HG03439 (cell line): ENCODE results near the gene ARHGEF2.

ENCODE experiments used
- ATAC-seq: cut with Tn5 transposase; IDR thresholded peaks from one replicate; pipeline ENCODE4 v1.9.1; 2021; ENCODE audit warnings: mild to moderate bottlenecking, moderate library complexity; ENCODE audit not compliant: unreplicated experiment

The ARHGEF2 gene

DNA sequence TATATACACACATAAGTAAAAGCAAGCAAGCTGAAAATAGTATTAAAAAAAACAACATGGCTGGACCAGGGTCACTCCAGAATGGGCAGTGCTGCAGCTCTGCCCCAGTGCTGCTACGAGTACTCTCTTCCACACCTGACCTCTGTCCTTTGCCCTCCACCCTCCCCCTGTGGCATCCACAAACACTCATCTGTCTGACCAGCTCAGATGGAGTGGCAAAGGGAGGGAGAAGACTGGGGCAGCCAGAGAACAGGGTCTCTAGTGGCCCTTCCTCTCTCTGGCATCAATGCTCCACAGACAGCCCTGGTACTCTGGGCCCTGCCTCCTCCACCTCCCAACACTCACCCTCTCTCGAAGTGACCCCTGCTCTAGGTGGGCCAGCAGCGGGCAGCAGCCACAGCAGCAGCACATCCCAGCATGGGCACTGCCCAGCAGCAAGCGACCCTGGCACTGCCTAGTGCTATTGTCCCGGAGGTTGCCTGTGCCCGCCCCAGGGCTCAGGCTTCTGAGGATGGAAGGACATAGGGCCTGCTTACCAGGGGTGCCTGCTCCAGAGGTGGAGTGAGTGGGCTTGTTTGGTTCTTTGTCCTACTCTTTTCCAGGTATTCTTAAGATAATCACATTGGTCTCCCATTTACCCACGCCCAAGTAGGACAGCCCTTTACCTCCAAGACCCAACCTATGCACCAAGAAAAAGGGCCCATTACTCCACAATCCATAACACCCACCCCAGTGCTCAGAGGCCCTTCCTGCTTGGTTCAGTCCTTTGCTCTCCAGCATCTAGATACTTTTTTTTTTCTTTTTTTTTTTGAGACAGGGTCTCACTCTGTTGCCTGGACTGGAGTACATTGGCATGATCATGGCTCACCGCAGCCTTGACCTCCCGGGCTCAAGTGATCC, 6.2 kb downstream of the ARHGEF2 start:
- ATAC-seq = no peak

DNA sequence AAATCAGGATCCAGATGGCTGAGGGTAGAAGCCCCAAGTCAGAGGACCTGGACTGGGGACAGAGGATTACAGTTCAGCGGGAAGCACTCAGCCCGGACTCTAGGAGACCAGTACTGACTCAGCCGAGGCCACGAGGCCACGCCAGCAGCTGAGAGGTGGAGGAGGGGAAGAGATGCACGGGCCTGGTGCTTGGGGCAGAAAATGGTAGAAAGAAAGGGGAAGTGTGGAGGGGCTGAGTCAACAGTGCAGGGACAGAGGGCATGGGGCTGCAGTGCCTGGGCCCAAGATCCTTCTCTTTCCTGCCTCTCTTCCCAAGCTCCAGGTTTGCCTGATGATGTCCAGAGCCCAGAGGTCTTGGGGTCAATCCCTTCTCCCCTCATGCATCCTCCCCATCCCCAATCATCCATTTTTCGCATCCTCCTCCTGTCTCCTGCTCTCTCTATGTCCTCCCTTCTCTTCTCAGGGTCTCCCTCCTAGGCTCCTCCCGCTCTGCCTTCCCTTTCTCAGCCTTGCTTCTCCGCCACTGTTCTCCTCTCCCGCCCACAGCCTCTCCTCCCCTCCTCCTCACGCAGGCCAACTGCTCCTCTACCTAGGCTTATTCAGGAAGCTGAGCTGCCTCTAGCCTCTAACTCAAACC, 7.7 kb downstream of the ARHGEF2 start:
- ATAC-seq = no peak

DNA sequence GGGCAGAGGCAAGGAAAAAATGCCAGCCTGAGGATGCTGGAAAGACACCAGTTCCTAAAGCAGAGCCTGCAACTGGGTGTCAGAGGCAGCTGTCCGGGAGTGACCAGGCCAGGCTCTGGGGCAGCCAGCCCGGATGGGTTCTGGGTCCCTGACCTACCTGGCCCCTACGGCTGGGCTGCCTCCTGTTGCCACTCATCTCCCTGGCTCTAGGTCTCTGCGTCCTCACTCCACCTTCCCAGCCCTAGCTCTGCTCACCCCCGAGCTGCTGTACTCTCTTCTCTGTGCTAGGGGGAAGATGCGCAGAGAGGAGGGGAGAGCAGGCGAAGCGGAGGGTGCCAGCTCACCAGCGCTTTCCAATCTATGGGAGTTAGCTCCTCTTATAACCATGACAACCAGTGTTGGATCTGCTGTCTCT, 9.0 kb downstream of the ARHGEF2 start:
- no peak for ATAC-seq

- no peak for ATAC-seq
Measured at GRCh38 chr1:155968670-155969069, 9.7 kb downstream of the ARHGEF2 start.

- ATAC-seq = no peak
Measured at GRCh38 chr1:155968051-155968400, 10.3 kb downstream of the ARHGEF2 start.

- ATAC-seq = no peak
Measured at GRCh38 chr1:155967341-155968050, 10.9 kb downstream of the ARHGEF2 start.

- ATAC-seq = no peak
Measured at GRCh38 chr1:155966750-155967149, 11.6 kb downstream of the ARHGEF2 start.

DNA sequence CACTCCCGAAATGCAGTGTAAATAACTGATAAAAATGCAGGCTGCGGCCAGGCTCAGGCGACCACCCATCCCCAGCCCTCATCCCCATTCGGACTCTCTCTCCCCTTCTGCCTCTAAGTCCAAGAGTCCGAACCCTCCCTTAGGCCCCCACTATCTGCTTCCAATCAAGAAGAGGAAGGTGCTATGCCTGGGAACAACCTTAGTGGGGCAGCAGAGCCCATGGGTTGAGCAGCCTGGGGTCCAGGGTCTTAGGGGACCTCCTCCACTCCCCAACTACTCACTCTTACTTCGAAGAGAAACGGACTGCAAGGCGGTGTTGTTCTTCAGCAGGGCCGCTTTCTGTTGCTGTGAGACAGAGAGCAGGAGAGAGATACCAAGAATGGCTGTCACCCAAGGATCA, 12.2 kb downstream of the ARHGEF2 start:
- ATAC-seq = no peak

GRCh38 chr1:155964193-155964592, 14.2 kb downstream of the ARHGEF2 start:
- no peak for ATAC-seq

DNA sequence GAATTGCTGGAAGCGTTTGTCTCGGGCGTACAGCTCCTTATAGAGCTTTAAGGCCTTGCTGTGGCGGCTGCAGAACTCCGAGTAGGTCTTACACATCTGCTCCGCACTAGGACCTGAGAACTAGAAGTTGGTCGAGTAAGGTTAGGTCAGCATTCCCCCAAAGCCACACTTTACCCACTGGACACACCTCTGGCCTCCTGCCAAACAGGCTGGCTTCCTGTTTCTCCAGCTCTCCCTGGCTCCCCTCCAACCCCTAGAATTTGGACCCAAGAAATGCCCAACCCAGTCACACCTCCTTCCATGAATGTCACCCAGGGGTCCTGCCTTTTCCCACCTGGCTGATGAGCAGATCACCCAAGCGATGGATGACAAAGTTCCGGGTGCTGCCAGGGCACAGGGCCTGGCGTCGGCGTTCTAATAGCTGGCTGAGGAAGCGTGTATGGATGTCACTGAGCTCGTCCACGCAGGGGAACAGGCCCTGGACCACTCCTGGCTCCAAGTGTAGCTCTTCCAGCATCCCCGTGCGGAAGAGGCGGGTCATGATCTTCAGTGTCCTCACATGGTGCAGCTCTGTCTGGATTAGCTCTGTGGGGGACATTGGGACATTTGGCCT, 15.6 kb downstream of the ARHGEF2 start:
- ATAC-seq = no peak

DNA sequence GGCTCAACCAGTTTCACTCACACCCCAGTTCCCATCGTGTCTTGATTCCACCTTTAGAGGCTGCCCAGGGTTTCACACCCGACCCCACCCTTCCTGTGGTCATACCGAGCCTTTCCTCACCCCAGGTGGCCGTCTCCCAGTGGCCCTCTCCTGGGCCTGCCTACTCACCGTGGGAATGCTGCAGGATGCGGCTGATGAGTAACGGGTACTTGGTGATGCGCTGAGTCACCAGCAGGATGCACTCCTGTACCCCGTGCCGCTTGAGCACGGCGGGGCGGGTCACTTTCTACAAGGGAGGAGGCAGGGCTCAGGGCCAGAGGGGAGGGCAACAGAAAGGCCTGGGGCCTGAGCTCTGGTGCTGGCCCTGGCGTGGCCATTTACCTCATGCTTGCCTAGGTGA, 16.4 kb downstream of the ARHGEF2 start:
- no peak for ATAC-seq

DNA sequence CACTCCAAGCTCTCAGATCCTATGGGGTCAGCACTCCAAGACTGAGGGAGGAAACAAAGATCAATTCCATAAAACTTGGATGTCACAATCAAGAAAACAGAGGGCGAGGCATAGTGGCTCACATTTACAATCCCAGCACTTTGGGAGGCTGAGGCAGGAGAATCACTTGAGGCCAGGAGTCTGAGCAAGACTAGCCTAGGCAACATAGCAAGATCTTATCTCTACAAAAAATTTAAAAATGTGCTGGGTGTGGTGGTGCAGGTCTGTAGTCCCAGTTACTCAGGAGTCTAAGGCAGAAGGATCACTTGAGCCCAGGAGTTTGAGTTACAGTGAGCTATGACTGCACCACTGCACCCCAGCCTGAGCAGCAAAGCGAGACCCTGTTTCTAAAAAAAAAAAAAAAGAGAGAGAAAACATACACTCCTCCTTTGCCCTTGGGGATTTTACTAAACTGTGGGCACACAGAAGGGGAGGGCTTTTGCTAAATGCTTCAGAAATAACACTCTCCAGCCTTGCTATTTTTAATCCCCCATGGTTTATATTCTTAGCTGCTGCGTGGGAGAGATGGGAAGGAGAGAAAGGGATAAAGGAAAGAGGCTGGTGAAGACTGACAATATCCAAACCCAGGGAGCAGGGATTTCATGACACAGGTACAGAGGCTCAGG, 18.1 kb downstream of the ARHGEF2 start:
- no peak for ATAC-seq

GRCh38 chr1:155957411-155957915, 20.9 kb downstream of the ARHGEF2 start:
- no peak for ATAC-seq

GRCh38 chr1:155954645-155955044, 23.7 kb downstream of the ARHGEF2 start:
- no peak for ATAC-seq

DNA sequence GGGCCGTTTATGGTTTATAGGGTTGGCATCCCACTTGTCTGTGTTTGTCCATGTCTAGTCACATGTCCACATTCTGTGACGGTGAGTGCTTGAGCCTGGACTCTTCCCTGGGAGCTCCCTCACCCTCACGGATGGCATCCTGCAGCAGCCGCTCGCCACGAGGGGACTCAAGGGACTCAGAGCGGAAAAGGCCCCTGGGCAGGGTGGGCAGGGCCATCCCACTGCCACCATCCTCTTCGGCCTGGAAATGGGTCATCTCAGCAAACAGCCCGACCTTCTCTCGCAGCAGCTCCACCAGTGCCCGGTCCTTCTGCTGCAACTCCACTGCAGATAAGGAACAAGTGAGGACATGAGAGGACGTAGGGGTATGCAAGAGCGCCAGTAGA, 25.8 kb downstream of the ARHGEF2 start:
- no peak for ATAC-seq

DNA sequence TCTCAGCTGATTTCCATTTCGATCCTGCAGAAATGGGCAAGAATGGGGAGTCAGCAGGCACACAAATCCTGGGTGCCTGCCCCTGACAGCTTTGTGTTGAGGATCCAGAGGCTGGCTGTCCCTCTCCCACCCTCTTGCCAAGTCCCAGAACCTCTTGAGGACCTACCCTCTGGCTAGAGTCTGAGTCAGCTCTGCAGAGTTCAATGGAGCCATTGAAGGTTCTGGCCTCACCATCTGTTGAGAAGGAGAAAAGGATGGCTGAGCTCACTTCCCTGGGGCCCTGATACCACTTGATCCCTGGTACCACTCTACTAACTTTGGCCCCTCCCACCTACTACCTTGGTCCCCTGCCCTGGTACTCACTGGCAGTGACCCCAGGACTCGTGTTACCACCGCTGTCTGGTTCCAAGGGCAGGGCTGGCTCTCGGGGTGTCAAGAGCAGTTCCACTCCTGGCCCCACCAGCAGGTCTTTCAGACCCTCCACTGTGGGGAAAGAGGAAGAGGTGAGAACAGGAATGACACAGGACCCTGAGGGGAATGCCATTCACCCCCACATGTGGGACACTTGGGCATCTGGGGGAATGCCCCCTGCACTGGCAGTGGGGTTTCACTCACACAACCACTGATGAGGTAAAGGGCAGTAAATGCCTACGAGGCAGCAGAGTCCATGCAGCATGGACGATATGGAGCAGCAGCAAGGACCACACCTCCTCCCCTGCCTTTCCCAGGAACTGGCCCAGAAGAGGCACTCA, 26.4 kb downstream of the ARHGEF2 start:
- ATAC-seq = no peak

DNA sequence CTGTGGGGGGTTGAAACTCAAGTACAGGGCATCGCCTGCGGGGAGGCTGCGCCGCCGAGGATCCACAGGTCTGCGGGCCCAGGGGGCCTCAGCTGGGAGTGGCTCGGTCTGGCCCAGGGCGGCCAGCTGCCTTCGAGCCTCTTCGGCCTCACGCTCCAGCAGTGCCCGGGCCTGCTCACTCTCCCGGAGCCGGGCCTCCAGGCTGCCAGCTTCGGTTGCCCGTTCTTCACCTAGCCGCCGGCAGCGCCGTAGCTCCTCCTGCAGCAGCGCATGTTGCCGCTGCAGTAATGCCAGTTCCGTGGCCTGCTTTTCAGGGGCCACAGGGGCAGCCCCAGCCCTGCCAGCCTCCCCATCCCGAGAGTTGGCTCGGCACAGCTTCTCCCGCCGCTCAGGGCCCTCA, 27.5 kb downstream of the ARHGEF2 start:
- no peak for ATAC-seq

DNA sequence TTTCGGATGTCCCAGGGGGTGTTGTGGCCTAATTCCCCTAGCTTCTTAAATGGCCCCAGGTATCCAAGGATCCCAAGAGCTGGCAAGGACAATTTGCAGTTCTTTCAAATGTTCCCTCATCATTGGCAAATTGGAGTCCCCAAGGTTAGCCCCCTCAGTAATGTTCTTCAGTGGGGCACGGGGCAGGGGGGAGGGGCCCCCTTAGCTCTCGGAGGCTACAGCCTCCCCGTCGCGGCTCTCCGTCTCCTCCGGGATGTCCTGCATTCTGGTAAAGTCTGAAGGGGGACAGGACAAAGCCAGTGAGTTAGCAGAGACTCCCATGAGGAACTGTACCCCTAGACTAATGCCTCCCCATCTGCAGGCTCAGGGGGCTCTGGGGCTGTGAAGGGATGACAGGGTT, 30.6 kb downstream of the ARHGEF2 start:
- no peak for ATAC-seq

DNA sequence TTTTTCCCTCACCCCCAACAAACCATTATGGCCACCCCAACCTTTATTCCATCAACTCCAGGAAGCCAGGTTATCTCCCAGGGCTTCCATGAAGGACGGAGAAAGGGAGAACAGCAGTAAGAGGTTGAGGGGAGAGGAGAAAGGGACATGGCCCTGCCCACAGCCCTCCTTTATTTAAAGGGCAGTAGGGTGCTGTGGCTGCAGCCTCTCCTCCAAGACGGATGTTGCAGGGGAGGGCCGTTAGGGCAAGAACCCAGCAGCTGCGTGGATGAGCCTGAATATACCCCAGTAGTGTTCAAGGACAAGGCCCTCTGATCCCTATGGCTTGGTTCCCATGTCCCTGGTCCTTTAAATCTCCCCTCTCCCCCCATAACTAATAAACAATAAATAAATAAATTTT, 31.1 kb downstream of the ARHGEF2 start:
- no peak for ATAC-seq

GRCh38 chr1:155946633-155947219, 31.6 kb downstream of the ARHGEF2 start:
- ATAC-seq = no peak
